HepG2 (cell line): Measurements from ENCODE around the gene MRPL38. TPM values are rescaled to one million over a fixed set of nuclear protein-coding genes. Genes with fewer than 3 reads are reported as not detected.

Experiments used
- ATAC-seq: fragments of 200-7000 bp; cut with Tn5 transposase; 3 replicates; pipeline ENCODE4 v1.9.1; 2020; ENCODE audit warnings: mild to moderate bottlenecking, moderate library complexity
- BruUV-seq: library from RNA; stranded (reverse); fragments of 400-500 nt; replicated peaks from 2 replicates; lab custom pipeline; 2021; lab: Mats Ljungman, UMichigan
- CTCF ChIA-PET: fragments of 300-600 bp; formaldehyde crosslinking; extraction: SDS; loops from one replicate; lab custom pipeline; 2021; ENCODE audit warnings: low total read pairs, inconsistent platforms, low intra/inter-chr PET ratio; lab: Yijun Ruan, JAX
- POLR2A ChIA-PET: fragments of 350-600 bp; sonication (Branson Sonifier 250); formaldehyde crosslinking; loops from one replicate; lab custom pipeline; 2020; ENCODE audit warnings: antibody characterized with exemption, inconsistent platforms; lab: Yijun Ruan, JAX
- DNase-seq: peaks from one replicate; pipeline ENCODE4 v3.0.0-alpha.2; 2015; ENCODE audit warnings: low spot score
- FAIRE-seq: peaks from 3 replicates; lab custom pipeline; 2011; peaks lifted over from hg19 to GRCh38; lab: Jason Lieb, UNC
- H2AFZ ChIP-seq: one replicate; pipeline ENCODE4 v1.6.1; 2011; ENCODE audit warnings: low read length, inconsistent platforms
- H3K27ac ChIP-seq: fragments of 300-600 bp; 3 replicates; pipeline ENCODE4 v1.8.0; 2011; ENCODE audit warnings: mixed run types, mild to moderate bottlenecking, mixed read lengths, low read length, inconsistent platforms; ENCODE audit not compliant: insufficient read depth; ENCODE audit errors: extremely low read length
- H3K27me3 ChIP-seq, 2 experiments: fragments of 200-600 bp in 1 of 2; 2 replicates in 1 of 2; 3 replicates in 1 of 2; pipeline versions ENCODE4 v1.6.0 to v1.8.0; 2011; ENCODE audit warnings: low read length in 2 of 2, mild to moderate bottlenecking in 2 of 2, moderate library complexity in 2 of 2, inconsistent platforms in 1 of 2; ENCODE audit not compliant: insufficient read depth in 2 of 2, control insufficient read depth in 1 of 2
- H3K36me3 ChIP-seq, 2 experiments: fragments of 200-600 bp in 1 of 2; replicated peaks in 1 of 2; 2 replicates in 1 of 2; 3 replicates in 1 of 2; pipeline versions ENCODE4 v1.5.1 to v1.8.0; 2011; ENCODE audit warnings: low read length in 2 of 2, inconsistent platforms in 1 of 2; ENCODE audit not compliant: insufficient read depth in 2 of 2, control insufficient read depth in 1 of 2
- H3K4me1 ChIP-seq: 2 replicates; pipeline ENCODE4 v1.5.1; 2012; ENCODE audit warnings: low read length, inconsistent platforms; ENCODE audit not compliant: insufficient read depth
- H3K4me2 ChIP-seq: 2 replicates; pipeline ENCODE4 v1.6.0; 2011; ENCODE audit warnings: low read depth, low read length, inconsistent platforms
- H3K4me3 ChIP-seq, 3 experiments: fragments of 200-600 bp in 1 of 3; sonication (generic), shearing (Covaris generic) in 1 of 3; replicated peaks in 1 of 3; 2 replicates each; pipeline ENCODE4 v1.5.1; 2011 to 2016; ENCODE audit warnings: low read length in 3 of 3, inconsistent platforms in 2 of 3, low read depth in 2 of 3, mild to moderate bottlenecking in 2 of 3, control low read depth in 1 of 3, mixed read lengths in 1 of 3; ENCODE audit not compliant: insufficient read depth in 1 of 3
- H3K79me2 ChIP-seq: one replicate; pipeline ENCODE4 v1.6.1; 2011; ENCODE audit warnings: low read length, inconsistent platforms; ENCODE audit not compliant: insufficient read depth
- H3K9ac ChIP-seq: 2 replicates; pipeline ENCODE4 v1.6.0; 2011; ENCODE audit warnings: mild to moderate bottlenecking, low read depth, low read length, inconsistent platforms; ENCODE audit not compliant: insufficient read depth
- H3K9me3 ChIP-seq: 2 replicates; pipeline ENCODE4 v1.5.1; 2012; ENCODE audit warnings: mild to moderate bottlenecking, low read length
- H4K20me1 ChIP-seq: 2 replicates; pipeline ENCODE4 v1.6.0; 2011; ENCODE audit warnings: inconsistent platforms, mild to moderate bottlenecking, low read length, moderate library complexity; ENCODE audit not compliant: insufficient read depth
- BORCS8-MEF2B ChIP-seq: sonication (generic); formaldehyde crosslinking; IDR thresholded peaks from 2 replicates; pipeline ENCODE4 v1.8.0; 2022; ENCODE audit warnings: mild to moderate bottlenecking, missing genetic modification reagents
- DBP ChIP-seq: sonication (generic); formaldehyde crosslinking; IDR thresholded peaks from 2 replicates; pipeline ENCODE4 v1.4.0; 2020; ENCODE audit warnings: missing genetic modification reagents; ENCODE audit errors: not compliant biosample characterization
- EEA1 ChIP-seq: sonication (generic); formaldehyde crosslinking; IDR thresholded peaks from 2 replicates; pipeline ENCODE4 v1.5.1; 2020; ENCODE audit warnings: mild to moderate bottlenecking, missing genetic modification reagents, borderline replicate concordance
- EHMT2 ChIP-seq: fragments of 200-600 bp; sonication (generic); IDR thresholded peaks from 2 replicates; pipeline ENCODE4 v1.7.0; 2017; ENCODE audit warnings: antibody characterized with exemption, low read depth, low read length, borderline replicate concordance
- GATAD1 ChIP-seq: IDR thresholded peaks from 2 replicates; pipeline ENCODE4 v1.6.1; 2016; ENCODE audit warnings: missing genetic modification reagents, missing compliant biosample characterization
- HDAC6 ChIP-seq: fragments of 200-600 bp; sonication (generic); IDR thresholded peaks from 2 replicates; pipeline ENCODE4 v1.7.0; 2017; ENCODE audit warnings: mild to moderate bottlenecking, antibody characterized with exemption, low read length, low read depth
- IRF2 ChIP-seq: IDR thresholded peaks from 2 replicates; pipeline ENCODE4 v1.6.1; 2018; ENCODE audit warnings: missing genetic modification reagents, missing compliant biosample characterization
- PAWR ChIP-seq: sonication (generic); formaldehyde crosslinking; IDR thresholded peaks from 2 replicates; pipeline ENCODE4 v1.4.0; 2020; ENCODE audit warnings: missing genetic modification reagents, mild to moderate bottlenecking, borderline replicate concordance
- PHF8 ChIP-seq: sonication (generic); formaldehyde crosslinking; IDR thresholded peaks from 2 replicates; pipeline ENCODE4 v1.5.0; 2020; ENCODE audit warnings: missing genetic modification reagents
- PPARG ChIP-seq: conservative IDR thresholded peaks from 2 replicates; pipeline ENCODE4 v1.6.1; 2016; ENCODE audit warnings: missing biosample characterization, missing genetic modification reagents
- RFX3 ChIP-seq: IDR thresholded peaks from 2 replicates; pipeline ENCODE4 v1.6.1; 2016; ENCODE audit warnings: missing biosample characterization, missing genetic modification reagents
- SRSF1 ChIP-seq: fragments of 200-400 bp; formaldehyde crosslinking; optimal IDR thresholded peaks from 2 replicates; pipeline ENCODE3; 2017; ENCODE audit warnings: mild to moderate bottlenecking, low read depth, low read length, moderate library complexity
- STAG1 ChIP-seq: sonication (generic); formaldehyde crosslinking; IDR thresholded peaks from 2 replicates; pipeline ENCODE4 v1.4.0; 2020; ENCODE audit warnings: missing genetic modification reagents
- YEATS4 ChIP-seq: sonication (generic); formaldehyde crosslinking; IDR thresholded peaks from 2 replicates; pipeline ENCODE4 v1.4.0; 2020; ENCODE audit warnings: missing genetic modification reagents, borderline replicate concordance
- ZBTB7B ChIP-seq: sonication (generic); formaldehyde crosslinking; IDR thresholded peaks from 2 replicates; pipeline ENCODE4 v1.4.0; 2020; ENCODE audit warnings: missing genetic modification reagents
- ZC3H4 ChIP-seq: sonication (generic); formaldehyde crosslinking; IDR thresholded peaks from 2 replicates; pipeline ENCODE4 v1.4.0; 2020; ENCODE audit warnings: missing genetic modification reagents, borderline replicate concordance
- ZNF282 ChIP-seq: fragments of 450-650 bp; IDR thresholded peaks from 2 replicates; pipeline ENCODE4 v1.6.1; 2018; ENCODE audit not compliant: partially characterized antibody
- ZNF558 ChIP-seq: sonication (generic); formaldehyde crosslinking; IDR thresholded peaks from 2 replicates; pipeline ENCODE4 v1.9.0; 2022; ENCODE audit warnings: mild to moderate bottlenecking, missing genetic modification reagents, borderline replicate concordance
- ZNF607 ChIP-seq: sonication (generic); formaldehyde crosslinking; IDR thresholded peaks from 2 replicates; pipeline ENCODE4 v1.5.1; 2020; ENCODE audit warnings: missing genetic modification reagents, mild to moderate bottlenecking, borderline replicate concordance
- ZNF691 ChIP-seq: sonication (generic); formaldehyde crosslinking; IDR thresholded peaks from 2 replicates; pipeline ENCODE4 v1.4.0; 2020; ENCODE audit warnings: missing genetic modification reagents, low read depth, mild to moderate bottlenecking, borderline replicate concordance
- ZNF737 ChIP-seq: sonication (generic); formaldehyde crosslinking; IDR thresholded peaks from 2 replicates; pipeline ENCODE4 v1.5.0; 2020; ENCODE audit warnings: missing genetic modification reagents, mild to moderate bottlenecking, borderline replicate concordance
- ZNF839 ChIP-seq: sonication (generic); formaldehyde crosslinking; IDR thresholded peaks from 2 replicates; pipeline ENCODE4 v1.4.0; 2020; ENCODE audit warnings: missing genetic modification reagents, mild to moderate bottlenecking, borderline replicate concordance
- WGBS: methylation state at CpG from one replicate; pipeline ENCODE4 v1.1.6; 2017; ENCODE audit warnings: low lambda C conversion rate; 5-methylcytosine and 5-hydroxymethylcytosine counted together
- in situ Hi-C: cut with HindIII; loops from 2 replicates; pipeline ENCODE4 v1.10.0; 2017; ENCODE audit warnings: low pct_unique_long_range_greater_than_20kb; ENCODE audit not compliant: extremely low pct_ligation_motif_present
- intact Hi-C: fragments of 100-400 bp; cut with micrococcal nuclease; formaldehyde crosslinking; loops from one replicate; pipeline ENCODE4 v1.10.0; 2022; ENCODE audit not compliant: unreplicated experiment
- polyA plus RNA-seq, 8 experiments: library from polyadenylated mRNA; depleted of rRNA in 3 of 8; stranded (reverse) in 7 of 8; unstranded in 1 of 8; fragments of >200 nt; fragmentation: Illumina TruSeq in 4 of 8; extraction: Trizol in 4 of 8; gene quantifications; 2 replicates each; pipeline versions ENCODE4 v1.2.1 to v1.2.3, GENCODE V29; 2011 to 2016; ENCODE audit warnings: low read depth in 4 of 8, missing spikeins in 1 of 8, mixed read lengths in 1 of 8; ENCODE audit not compliant: insufficient read depth in 1 of 8
- total RNA-seq, 5 experiments: library from RNA; depleted of rRNA; stranded (reverse); fragments of >200 nt; fragmentation: Illumina TruSeq; extraction: Trizol; gene quantifications; 2 replicates each; pipeline ENCODE4 v1.2.3, GENCODE V29; 2016; ENCODE audit warnings: low read depth in 1 of 5
- TF ChIP-seq, protein P1 (sequence below): sonication (generic); formaldehyde crosslinking; conservative IDR thresholded peaks from 2 replicates; pipeline ENCODE4 v1.8.0; 2022; ENCODE audit warnings: mild to moderate bottlenecking, moderate library complexity, missing genetic modification reagents

The MRPL38 gene
- total and polyA plus RNA-seq, 2 of the 13 experiments (the other 11 are each of a cell fraction or from before 2014, with no cell fraction given), result 83.7 to 125 TPM

DNA sequence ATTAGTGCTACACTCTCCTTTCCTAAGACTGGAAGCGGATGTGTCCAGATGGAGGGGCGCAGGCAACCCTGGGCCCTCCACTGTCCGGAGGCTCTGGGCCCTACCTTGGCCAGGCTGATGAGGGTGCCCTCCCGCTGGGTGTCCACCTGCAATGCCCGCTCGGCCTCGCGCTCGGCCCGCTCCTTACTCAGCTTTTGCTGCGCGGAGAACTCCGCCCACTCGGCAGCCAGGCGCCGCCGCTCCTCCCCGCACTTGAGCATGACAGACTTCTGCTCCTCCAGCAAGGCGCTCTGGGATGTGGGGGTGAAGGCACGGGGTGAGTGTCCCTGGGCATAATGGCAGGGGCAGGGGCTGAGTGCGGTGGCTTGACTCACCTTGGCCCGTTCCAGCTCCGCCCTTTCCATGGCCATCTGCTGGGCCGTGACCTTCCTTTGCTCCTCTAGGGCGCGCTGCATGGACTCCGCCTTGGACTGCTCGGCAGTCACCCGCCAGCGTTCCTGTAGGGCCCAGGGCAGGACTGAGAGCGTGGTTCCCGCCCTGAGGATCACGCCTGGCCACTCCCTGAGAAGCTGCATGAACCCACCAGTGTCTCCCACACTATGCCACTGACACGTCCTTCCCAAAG lies 10.1 kb upstream of the MRPL38 start:
- FAIRE-seq (peak; percentile 55), ATAC-seq (peak; percentile 86), DNase-seq (peak; percentile 50)
- in situ Hi-C loops (no loop called here), intact Hi-C loops (no loop called here)
- Histone ChIP-seq H3K79me2 (no peaks in the 10 kb centered on the region), H3K9me3 (no peaks in the 10 kb centered on the region), H3K4me1 (peaks cover 28% of the 10 kb centered on the region), H3K36me3 (no peaks in the 10 kb centered on the region), H3K4me2 (peak overlapping the region; percentile 14; the same call in 1 of the 2 replicates), H3K9ac (no peak overlapping the region), H3K4me3 (no peak overlapping the region; a peak in 1 of 6 replicates), H4K20me1 (no peaks in the 10 kb centered on the region), H2AFZ (no peak overlapping the region), H3K27ac (no peak overlapping the region), H3K27me3 (no peaks in the 10 kb centered on the region)
- 90% methylated on average over 21 of the region's 34 CpGs for WGBS
- ChIA-PET CTCF (no interaction called here), POLR2A (interaction anchor here (1.0 to 2.7 kb wide), 4 partner anchors 10 to 89 kb away, joined by 3 to 12 read pairs (median 4); partner anchors contain the start of genes FBF1 and MRPL38)
- no TSS peak for BruUV-seq
- TF ChIP-seq PHF8 (CRISPR knock-in tag), result peak; percentile 10; the same call in 1 of the 2 replicates
- TF ChIP-seq, protein P1, sequence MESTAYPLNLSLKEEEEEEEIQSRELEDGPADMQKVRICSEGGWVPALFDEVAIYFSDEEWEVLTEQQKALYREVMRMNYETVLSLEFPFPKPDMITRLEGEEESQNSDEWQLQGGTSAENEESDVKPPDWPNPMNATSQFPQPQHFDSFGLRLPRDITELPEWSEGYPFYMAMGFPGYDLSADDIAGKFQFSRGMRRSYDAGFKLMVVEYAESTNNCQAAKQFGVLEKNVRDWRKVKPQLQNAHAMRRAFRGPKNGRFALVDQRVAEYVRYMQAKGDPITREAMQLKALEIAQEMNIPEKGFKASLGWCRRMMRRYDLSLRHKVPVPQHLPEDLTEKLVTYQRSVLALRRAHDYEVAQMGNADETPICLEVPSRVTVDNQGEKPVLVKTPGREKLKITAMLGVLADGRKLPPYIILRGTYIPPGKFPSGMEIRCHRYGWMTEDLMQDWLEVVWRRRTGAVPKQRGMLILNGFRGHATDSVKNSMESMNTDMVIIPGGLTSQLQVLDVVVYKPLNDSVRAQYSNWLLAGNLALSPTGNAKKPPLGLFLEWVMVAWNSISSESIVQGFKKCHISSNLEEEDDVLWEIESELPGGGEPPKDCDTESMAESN (CRISPR knock-in tag), result no peak
- no peak for TF ChIP-seq ZNF558 (CRISPR knock-in tag)
- no peak for TF ChIP-seq DBP (CRISPR knock-in tag)
- TF ChIP-seq SRSF1, result no peak
- TF ChIP-seq BORCS8-MEF2B (CRISPR knock-in tag), result no peak
- peak; percentile 38 for TF ChIP-seq STAG1 (CRISPR knock-in tag)
- TF ChIP-seq PPARG (CRISPR knock-in tag), result no peak
- no peak for TF ChIP-seq EEA1 (CRISPR knock-in tag)
- no peak for TF ChIP-seq ZBTB7B (CRISPR knock-in tag)
- no peak for TF ChIP-seq PAWR (CRISPR knock-in tag)
- TF ChIP-seq ZNF282, result no peak
- no peak for TF ChIP-seq YEATS4
- no peak for TF ChIP-seq GATAD1
- no peak for TF ChIP-seq ZNF839 (CRISPR knock-in tag)
- no peak for TF ChIP-seq ZC3H4
- TF ChIP-seq IRF2 (CRISPR knock-in tag), result no peak
- TF ChIP-seq RFX3 (CRISPR knock-in tag), result no peak
- TF ChIP-seq ZNF691 (CRISPR knock-in tag), result no peak
- TF ChIP-seq ZNF607 (CRISPR knock-in tag), result no peak
- TF ChIP-seq EHMT2, result no peak
- TF ChIP-seq ZNF737, result no peak
- no peak for TF ChIP-seq HDAC6
